Measurements from ENCODE around the gene CHIC2.

DNA sequence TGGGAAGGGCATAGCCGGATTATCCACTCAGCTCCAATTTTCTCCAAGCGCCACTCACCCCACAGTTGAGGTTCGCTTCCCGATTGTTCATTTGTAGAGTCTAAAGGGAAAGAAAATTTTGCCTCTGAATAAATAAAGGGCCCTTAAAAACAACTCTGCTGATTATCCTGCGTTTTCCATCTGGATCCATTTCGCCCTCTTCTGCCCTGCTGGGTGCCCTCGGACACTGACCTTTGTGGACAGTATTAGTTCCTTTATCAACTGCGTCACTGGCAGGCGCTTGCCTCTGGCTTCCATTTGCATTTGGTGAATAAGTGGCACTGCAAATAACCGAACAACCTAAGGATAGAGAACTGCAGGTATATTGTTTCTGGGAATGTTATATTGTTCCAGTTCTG, 45.6 kb upstream of the CHIC2 start:
- TF ChIP-seq, protein P1, sequence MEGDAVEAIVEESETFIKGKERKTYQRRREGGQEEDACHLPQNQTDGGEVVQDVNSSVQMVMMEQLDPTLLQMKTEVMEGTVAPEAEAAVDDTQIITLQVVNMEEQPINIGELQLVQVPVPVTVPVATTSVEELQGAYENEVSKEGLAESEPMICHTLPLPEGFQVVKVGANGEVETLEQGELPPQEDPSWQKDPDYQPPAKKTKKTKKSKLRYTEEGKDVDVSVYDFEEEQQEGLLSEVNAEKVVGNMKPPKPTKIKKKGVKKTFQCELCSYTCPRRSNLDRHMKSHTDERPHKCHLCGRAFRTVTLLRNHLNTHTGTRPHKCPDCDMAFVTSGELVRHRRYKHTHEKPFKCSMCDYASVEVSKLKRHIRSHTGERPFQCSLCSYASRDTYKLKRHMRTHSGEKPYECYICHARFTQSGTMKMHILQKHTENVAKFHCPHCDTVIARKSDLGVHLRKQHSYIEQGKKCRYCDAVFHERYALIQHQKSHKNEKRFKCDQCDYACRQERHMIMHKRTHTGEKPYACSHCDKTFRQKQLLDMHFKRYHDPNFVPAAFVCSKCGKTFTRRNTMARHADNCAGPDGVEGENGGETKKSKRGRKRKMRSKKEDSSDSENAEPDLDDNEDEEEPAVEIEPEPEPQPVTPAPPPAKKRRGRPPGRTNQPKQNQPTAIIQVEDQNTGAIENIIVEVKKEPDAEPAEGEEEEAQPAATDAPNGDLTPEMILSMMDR (IDR thresholded peaks at IDR 0.05): no peak
- TF ChIP-seq POLR2A (IDR thresholded peaks at IDR 0.05) (no peak), POLR2AphosphoS5 (IDR thresholded peaks at IDR 0.05) (no peak)
